Measurements from ENCODE around the gene TMEM131L. TPM values are rescaled to one million over a fixed set of nuclear protein-coding genes. Genes with fewer than 3 reads are reported as not detected.
A peak's percentile ranks its signal among the peaks of the same experiment; 100 is the strongest.

TMEM131L gene
- total RNA-seq, 2 experiments from 2014 or later, result 45.8 to 45.9 TPM

DNA sequence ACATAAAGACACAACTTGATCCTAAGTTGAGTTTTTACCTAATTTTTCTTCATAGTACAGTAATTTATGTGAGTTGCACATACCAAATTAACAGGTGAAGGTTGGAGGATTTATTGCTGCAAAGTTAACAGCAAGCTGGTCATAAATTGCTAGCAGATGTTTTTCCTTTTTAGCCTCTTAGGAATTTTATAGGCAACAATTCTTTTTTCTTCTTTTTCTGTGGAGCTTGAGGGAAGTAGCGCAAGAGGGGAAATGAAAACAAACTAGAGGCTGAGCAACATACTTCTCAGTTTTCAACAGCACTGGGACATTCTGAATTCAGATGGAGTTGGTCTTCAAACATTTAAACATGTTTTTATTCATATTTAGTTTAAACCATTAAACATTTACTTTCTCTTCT is 154.2 kb downstream of the TMEM131L start:
- peaks cover 72% of the 10 kb centered on the region for H3K36me3 Mint-ChIP-seq (ENCODE audit: low read depth)
- no peak for ATAC-seq
- ChIA-PET CTCF (interaction anchor here (1.0 kb wide), 1 partner anchor 130 kb away, joined by 4 read pairs; no protein-coding TSS in a partner anchor), POLR2A (no interaction called here)
- intact Hi-C loops (cut with DNase I, micrococcal nuclease), result no loop called here
- no peak for DNase-seq
- H3K4me1 Mint-ChIP-seq, result peaks cover 33% of the 10 kb centered on the region
- no peaks in the 10 kb centered on the region for H3K9me3 Mint-ChIP-seq (ENCODE audit: low read depth)
- peak overlapping the region; percentile 4 for H3K27ac Mint-ChIP-seq
- H3K4me3 Mint-ChIP-seq, result no peak overlapping the region
- no peaks in the 10 kb centered on the region for H3K27me3 Mint-ChIP-seq

DNA sequence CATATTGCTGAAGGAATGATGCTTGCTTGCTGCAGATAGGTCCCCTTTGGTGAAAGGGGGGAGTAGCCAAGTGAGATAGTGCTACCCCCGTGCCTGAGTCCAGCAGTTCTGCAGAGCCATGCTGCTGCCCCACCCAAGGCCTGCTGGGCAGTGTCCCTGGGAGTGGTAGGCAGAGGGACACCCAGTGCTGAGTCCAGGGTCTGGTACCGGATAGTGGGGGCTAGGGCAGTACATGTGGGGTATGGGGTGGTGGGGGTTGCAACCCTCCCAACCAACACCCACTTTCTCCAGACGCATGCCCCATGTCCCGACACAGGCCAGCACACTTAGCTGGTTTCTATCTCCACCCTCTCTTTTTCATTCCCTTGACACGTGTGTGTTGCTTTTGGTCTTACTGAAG is 155.9 kb downstream of the TMEM131L start:
- Mint-ChIP-seq H3K36me3 (ENCODE audit: low read depth) (peaks cover 61% of the 10 kb centered on the region), H3K4me3 (no peak overlapping the region)

DNA sequence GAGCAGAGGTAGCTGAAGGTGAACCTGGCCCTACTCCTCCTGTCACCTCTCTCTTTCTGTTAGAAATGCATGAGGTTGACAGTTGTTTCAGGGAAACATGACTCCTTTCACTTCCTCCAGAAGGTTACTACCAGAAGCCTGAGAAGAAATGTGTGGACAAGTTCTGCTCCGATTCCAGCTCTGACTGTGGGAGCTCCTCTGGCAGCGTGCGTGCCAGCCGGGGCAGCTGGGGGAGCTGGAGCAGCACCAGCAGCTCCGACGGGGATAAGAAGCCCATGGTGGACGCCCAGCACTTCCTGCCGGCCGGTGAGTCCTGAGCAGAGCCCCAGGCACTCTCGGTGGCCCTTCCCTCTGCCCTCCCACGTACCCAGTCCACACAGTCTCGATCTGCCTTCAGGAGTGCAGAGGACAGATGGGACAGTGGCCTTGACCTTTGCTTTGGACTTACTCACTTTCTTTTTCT is 156.6 kb downstream of the TMEM131L start:
- CTCF ChIA-PET, result interaction anchor here (0.7 to 2.5 kb wide), 4 partner anchors 12 to 198 kb away, joined by 3 to 8 read pairs (median 6); no protein-coding TSS in a partner anchor
- POLR2A ChIA-PET, result interaction anchor here (0.6 kb wide), 1 partner anchor 51 kb away, joined by 3 read pairs; no protein-coding TSS in a partner anchor
- peaks cover 15% of the 10 kb centered on the region for H3K4me1 Mint-ChIP-seq

More for the DNA sequence above, 155.9 kb downstream of the TMEM131L start:
- ChIA-PET POLR2A (interaction anchor here (0.5 kb wide), 1 partner anchor 50 kb away, joined by 3 read pairs; no protein-coding TSS in a partner anchor), CTCF (interaction anchor here (0.6 to 2.5 kb wide), 6 partner anchors 13 to 199 kb away, joined by 3 to 8 read pairs (median 4); no protein-coding TSS in a partner anchor)
- Mint-ChIP-seq H3K27ac (no peak overlapping the region), H3K27me3 (no peaks in the 10 kb centered on the region), H3K4me1 (peaks cover 18% of the 10 kb centered on the region), H3K9me3 (ENCODE audit: low read depth) (no peaks in the 10 kb centered on the region)
- ATAC-seq, result no peak
- DNase-seq, result no peak
- intact Hi-C loops (cut with DNase I, micrococcal nuclease), result no loop called here

GRCh38 chr4:153623491-153623890 is 157.3 kb downstream of the TMEM131L start:
- CTCF ChIA-PET, result interaction anchor here (2.5 kb wide), 1 partner anchor 11 kb away, joined by 8 read pairs; no protein-coding TSS in a partner anchor
- Mint-ChIP-seq H3K27me3 (no peaks in the 10 kb centered on the region), H3K36me3 (ENCODE audit: low read depth) (peaks cover 62% of the 10 kb centered on the region), H3K27ac (peak overlapping the region; percentile 84), H3K4me3 (no peak overlapping the region), H3K4me1 (peaks cover 15% of the 10 kb centered on the region), H3K9me3 (ENCODE audit: low read depth) (no peaks in the 10 kb centered on the region)
- DNase-seq (no peak), ATAC-seq (no peak)
- POLR2A ChIA-PET, result no interaction called here
- intact Hi-C loops (cut with DNase I, micrococcal nuclease), result no loop called here

More for the DNA sequence above, 156.6 kb downstream of the TMEM131L start:
- DNase-seq (no peak), ATAC-seq (peak; percentile 12)
- Mint-ChIP-seq H3K27ac (peak overlapping the region; percentile 84), H3K4me3 (no peak overlapping the region), H3K27me3 (no peaks in the 10 kb centered on the region), H3K36me3 (ENCODE audit: low read depth) (peaks cover 61% of the 10 kb centered on the region), H3K9me3 (ENCODE audit: low read depth) (no peaks in the 10 kb centered on the region)
- intact Hi-C loops (cut with DNase I, micrococcal nuclease), result no loop called here

DNA sequence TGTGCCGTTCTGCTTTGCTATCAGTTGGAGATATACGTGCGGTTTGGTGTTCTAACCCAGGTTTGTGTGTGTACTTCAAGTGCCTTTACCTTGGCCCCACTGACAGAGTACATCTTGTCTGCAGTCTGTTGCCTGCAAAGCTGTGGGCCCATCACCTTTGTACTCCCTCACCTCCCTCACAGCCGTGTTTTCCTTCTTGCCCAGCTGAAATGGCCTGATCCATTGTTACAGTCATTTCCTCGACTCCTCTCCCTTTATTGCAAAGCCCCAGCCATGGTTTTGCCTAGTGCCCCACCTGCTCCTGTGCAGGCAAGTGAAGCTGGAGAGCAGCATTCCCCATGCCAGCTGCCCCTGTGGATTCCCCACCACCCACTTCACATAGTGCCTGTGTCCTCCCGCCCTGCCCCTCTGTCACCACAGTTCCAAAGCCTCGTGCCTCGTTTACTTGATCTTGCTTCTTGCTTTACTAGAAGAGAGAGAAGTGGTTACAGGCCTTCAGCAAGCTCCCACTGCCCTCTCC is 162.7 kb downstream of the TMEM131L start:
- Mint-ChIP-seq H3K27ac (no peak overlapping the region), H3K4me1 (no peaks in the 10 kb centered on the region), H3K36me3 (ENCODE audit: low read depth) (peaks cover 60% of the 10 kb centered on the region), H3K9me3 (ENCODE audit: low read depth) (no peaks in the 10 kb centered on the region), H3K4me3 (no peak overlapping the region), H3K27me3 (no peaks in the 10 kb centered on the region)
- DNase-seq (no peak), ATAC-seq (no peak)
- CTCF ChIA-PET, result interaction anchor here (0.7 kb wide), 1 partner anchor 204 kb away, joined by 3 read pairs; no protein-coding TSS in a partner anchor
- intact Hi-C loops (cut with DNase I, micrococcal nuclease), result no loop called here
- POLR2A ChIA-PET, result no interaction called here

DNA sequence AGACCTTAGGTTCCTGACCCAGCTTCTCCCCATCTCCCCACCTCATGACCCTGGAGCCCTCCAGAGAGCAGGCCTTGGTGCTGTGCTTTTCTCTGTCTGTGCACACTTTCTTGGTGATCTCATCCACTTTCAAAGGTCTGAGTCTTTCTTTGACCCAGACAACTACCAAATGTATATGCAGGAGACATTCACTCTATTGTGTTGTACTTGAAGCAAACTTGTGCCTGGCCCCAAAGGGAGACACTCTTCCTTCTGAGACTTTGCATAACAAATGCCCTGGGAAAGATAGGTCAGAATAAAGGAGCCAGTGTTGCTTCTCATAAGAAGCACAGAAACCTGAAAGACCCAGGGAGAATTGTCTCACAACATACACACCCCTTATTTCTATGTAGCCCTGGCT is 163.6 kb downstream of the TMEM131L start:
- no peaks in the 10 kb centered on the region for H3K9me3 Mint-ChIP-seq (ENCODE audit: low read depth)
- H3K4me1 Mint-ChIP-seq, result no peaks in the 10 kb centered on the region
- DNase-seq (no peak), ATAC-seq (no peak)
- H3K27ac Mint-ChIP-seq, result peak overlapping the region; percentile 44
- peaks cover 62% of the 10 kb centered on the region for H3K36me3 Mint-ChIP-seq (ENCODE audit: low read depth)
- no peaks in the 10 kb centered on the region for H3K27me3 Mint-ChIP-seq
- ChIA-PET CTCF (no interaction called here), POLR2A (no interaction called here)
- intact Hi-C loops (cut with DNase I, micrococcal nuclease), result no loop called here
- H3K4me3 Mint-ChIP-seq, result no peak overlapping the region

DNA sequence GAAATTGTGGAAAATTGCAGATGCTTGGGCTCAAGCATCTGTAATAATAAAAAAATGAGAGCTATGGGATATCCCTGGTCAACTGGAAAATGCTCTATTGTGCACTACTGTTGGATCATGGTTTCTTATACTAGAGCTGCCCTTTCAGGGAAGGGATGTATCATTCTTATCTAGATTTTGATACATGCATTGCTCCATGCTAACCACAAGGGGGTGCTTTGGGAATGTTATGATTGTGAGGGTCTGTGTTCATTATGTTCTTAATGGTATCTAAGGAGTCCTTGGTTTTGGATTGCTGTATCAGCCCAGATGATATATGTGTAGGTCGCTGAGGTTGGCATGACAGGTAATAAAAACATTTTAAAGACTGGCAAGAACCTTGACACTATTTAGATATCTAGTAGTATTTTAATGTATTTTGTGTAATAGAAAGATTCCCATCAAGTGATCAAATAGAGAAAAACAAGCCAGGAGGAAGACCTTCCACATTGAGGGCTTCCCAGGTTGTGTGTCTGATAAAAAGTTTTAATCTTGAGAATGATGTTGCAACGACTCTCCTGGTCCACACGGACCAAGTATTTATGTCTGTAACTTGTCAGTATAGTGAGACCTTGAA is 168.7 kb downstream of the TMEM131L start:
- H3K27ac Mint-ChIP-seq, result peak overlapping the region; percentile 10
- no peaks in the 10 kb centered on the region for H3K9me3 Mint-ChIP-seq (ENCODE audit: low read depth)
- intact Hi-C loops (cut with DNase I, micrococcal nuclease), result loop anchor here in 1 of 2 experiments (1.0 kb wide), 1 partner anchor 115 kb away; no protein-coding TSS in a partner anchor
- ChIA-PET POLR2A (interaction anchor here (0.6 kb wide), 1 partner anchor 162 kb away, joined by 3 read pairs; no protein-coding TSS in a partner anchor), CTCF (interaction anchor here (0.6 to 4.2 kb wide), 13 partner anchors 9 to 514 kb away, joined by 3 to 31 read pairs (median 3); no protein-coding TSS in a partner anchor)
- H3K36me3 Mint-ChIP-seq (ENCODE audit: low read depth), result peaks cover 47% of the 10 kb centered on the region
- H3K27me3 Mint-ChIP-seq, result no peaks in the 10 kb centered on the region
- DNase-seq, result no peak
- H3K4me1 Mint-ChIP-seq, result no peaks in the 10 kb centered on the region
- H3K4me3 Mint-ChIP-seq, result no peak overlapping the region
- peak; percentile 72 for ATAC-seq

DNA sequence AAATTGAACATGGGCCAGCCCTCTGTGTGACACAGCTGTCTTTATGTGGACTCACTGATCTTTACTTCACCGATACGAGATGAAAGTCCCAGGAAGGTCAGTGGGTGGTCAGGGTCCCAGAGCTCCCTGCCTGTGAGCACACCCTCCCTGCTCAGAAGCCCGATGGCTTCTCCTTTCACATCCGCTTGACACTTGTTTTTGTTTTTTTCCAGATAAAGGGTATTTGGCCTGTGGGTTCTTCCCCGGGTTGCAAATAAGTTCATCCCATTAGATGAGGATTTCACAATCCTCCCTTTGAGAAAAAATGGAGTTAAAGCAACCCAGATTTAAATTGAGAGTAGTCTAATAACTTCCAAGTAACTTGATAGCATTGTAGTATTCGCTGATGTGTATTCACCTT is 169.7 kb downstream of the TMEM131L start:
- CTCF ChIA-PET, result interaction anchor here (0.8 to 4.2 kb wide), 3 partner anchors 8 to 115 kb away, joined by 3 to 31 read pairs (median 24); no protein-coding TSS in a partner anchor
- peak overlapping the region; percentile 21 for H3K27ac Mint-ChIP-seq

DNA sequence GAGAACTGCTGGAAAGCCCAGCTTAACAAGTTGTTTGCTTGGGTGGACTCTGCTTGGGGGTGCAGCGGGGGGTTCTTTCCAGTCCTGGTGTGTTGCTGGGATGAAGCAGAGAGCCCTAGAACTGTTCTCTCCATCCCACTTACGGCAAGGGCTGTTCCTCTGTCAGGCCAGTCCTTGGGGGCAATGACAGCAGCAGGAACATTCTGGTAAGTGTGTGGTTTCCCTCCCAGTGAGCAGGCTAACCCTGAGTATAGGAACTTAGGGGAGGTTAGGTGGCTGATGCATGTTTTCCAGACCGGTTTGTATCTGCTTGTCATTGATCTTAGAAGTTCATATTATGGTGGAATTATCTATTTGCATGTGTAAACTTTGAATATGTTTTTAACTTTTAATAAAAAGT is 171.0 kb downstream of the TMEM131L start:
- Mint-ChIP-seq H3K4me1 (peaks cover 13% of the 10 kb centered on the region), H3K4me3 (no peak overlapping the region), H3K27ac (no peak overlapping the region), H3K27me3 (no peaks in the 10 kb centered on the region), H3K36me3 (ENCODE audit: low read depth) (peaks cover 34% of the 10 kb centered on the region), H3K9me3 (ENCODE audit: low read depth) (no peaks in the 10 kb centered on the region)
- intact Hi-C loops (cut with DNase I, micrococcal nuclease), result no loop called here
- no peak for ATAC-seq
- no peak for DNase-seq
- ChIA-PET CTCF (interaction anchor here (1.3 kb wide), 1 partner anchor 113 kb away, joined by 3 read pairs; no protein-coding TSS in a partner anchor), POLR2A (no interaction called here)

More for the DNA sequence above, 169.7 kb downstream of the TMEM131L start:
- no peaks in the 10 kb centered on the region for H3K27me3 Mint-ChIP-seq
- peaks cover under 1% of the 10 kb centered on the region for H3K4me1 Mint-ChIP-seq
- DNase-seq (no peak), ATAC-seq (no peak)
- POLR2A ChIA-PET, result interaction anchor here (0.7 kb wide), 1 partner anchor 476 kb away, joined by 3 read pairs; no protein-coding TSS in a partner anchor
- H3K9me3 Mint-ChIP-seq (ENCODE audit: low read depth), result no peaks in the 10 kb centered on the region
- no peak overlapping the region for H3K4me3 Mint-ChIP-seq
- intact Hi-C loops (cut with DNase I, micrococcal nuclease), result no loop called here
- peaks cover 37% of the 10 kb centered on the region for H3K36me3 Mint-ChIP-seq (ENCODE audit: low read depth)

DNA sequence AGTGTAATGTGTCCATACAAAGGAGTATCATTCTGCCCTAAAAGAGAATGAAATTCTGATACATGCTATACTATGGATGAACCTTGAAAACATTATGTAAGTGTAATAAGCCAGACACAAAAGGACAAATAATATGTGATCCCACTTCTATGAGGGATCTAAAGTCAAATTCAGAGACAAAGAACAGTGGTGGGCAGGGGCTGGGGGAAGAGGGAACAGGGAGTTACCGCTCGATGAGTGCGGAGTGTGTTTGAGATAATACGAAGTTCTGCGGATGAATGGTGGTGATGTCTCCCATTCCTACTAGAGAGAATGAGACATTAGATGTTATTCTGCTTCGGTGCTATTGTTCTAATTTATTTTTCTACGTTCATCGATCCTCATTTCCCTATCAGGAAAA is 171.9 kb downstream of the TMEM131L start:
- Mint-ChIP-seq H3K27me3 (no peaks in the 10 kb centered on the region), H3K27ac (no peak overlapping the region), H3K36me3 (ENCODE audit: low read depth) (peaks cover 28% of the 10 kb centered on the region), H3K9me3 (ENCODE audit: low read depth) (no peaks in the 10 kb centered on the region), H3K4me3 (no peak overlapping the region), H3K4me1 (peaks cover 15% of the 10 kb centered on the region)
- ChIA-PET POLR2A (no interaction called here), CTCF (interaction anchor here (1.3 kb wide), 1 partner anchor 113 kb away, joined by 3 read pairs; no protein-coding TSS in a partner anchor)
- no peak for ATAC-seq
- intact Hi-C loops (cut with DNase I, micrococcal nuclease), result no loop called here
- DNase-seq, result no peak

- DNase-seq (no peak), ATAC-seq (no peak)
- Mint-ChIP-seq H3K9me3 (ENCODE audit: low read depth) (no peaks in the 10 kb centered on the region), H3K36me3 (ENCODE audit: low read depth) (peaks cover 23% of the 10 kb centered on the region), H3K4me3 (no peak overlapping the region), H3K27me3 (no peaks in the 10 kb centered on the region), H3K4me1 (peaks cover 18% of the 10 kb centered on the region), H3K27ac (no peak overlapping the region)
- CTCF ChIA-PET, result interaction anchor here (0.6 to 1.3 kb wide), 2 partner anchors 10 to 17 kb away, joined by 4 read pairs; no protein-coding TSS in a partner anchor
- POLR2A ChIA-PET, result no interaction called here
- intact Hi-C loops (cut with DNase I, micrococcal nuclease), result no loop called here
Measured at GRCh38 chr4:153638999-153639398, 172.8 kb downstream of the TMEM131L start.
